ENCODE measurements around the gene FBXO8. TPM values are rescaled to one million over a fixed set of nuclear protein-coding genes. Genes with fewer than 3 reads are reported as not detected.
"Not testable (repeated sequence)": the region's sequence is repeated elsewhere in the genome, so short reads cannot be mapped to it uniquely, and the experiment has no call there.

FBXO8 gene
- total RNA-seq, 4 donors from 2014 or later = 9.7 to 17.9 (median 15.8) TPM

GRCh38 chr4:174307694-174308093, 24.2 kb upstream of the FBXO8 start:
- Histone ChIP-seq H3K27ac (no peak overlapping the region), H3K4me1 (no peaks in the 10 kb centered on the region), H3K4me3 (no peak overlapping the region), H3K36me3 (peaks cover 0 to 61% of the 10 kb centered on the region in 2 donors), H3K27me3 (no peaks in the 10 kb centered on the region), H3K9me3 (no peaks in the 10 kb centered on the region)
- intact Hi-C loops (cut with DNase I; ENCODE audit: low total_unique reads) = no loop called here
- DNase-seq (no peak), ATAC-seq (no peak)
- TF ChIP-seq, protein P1, sequence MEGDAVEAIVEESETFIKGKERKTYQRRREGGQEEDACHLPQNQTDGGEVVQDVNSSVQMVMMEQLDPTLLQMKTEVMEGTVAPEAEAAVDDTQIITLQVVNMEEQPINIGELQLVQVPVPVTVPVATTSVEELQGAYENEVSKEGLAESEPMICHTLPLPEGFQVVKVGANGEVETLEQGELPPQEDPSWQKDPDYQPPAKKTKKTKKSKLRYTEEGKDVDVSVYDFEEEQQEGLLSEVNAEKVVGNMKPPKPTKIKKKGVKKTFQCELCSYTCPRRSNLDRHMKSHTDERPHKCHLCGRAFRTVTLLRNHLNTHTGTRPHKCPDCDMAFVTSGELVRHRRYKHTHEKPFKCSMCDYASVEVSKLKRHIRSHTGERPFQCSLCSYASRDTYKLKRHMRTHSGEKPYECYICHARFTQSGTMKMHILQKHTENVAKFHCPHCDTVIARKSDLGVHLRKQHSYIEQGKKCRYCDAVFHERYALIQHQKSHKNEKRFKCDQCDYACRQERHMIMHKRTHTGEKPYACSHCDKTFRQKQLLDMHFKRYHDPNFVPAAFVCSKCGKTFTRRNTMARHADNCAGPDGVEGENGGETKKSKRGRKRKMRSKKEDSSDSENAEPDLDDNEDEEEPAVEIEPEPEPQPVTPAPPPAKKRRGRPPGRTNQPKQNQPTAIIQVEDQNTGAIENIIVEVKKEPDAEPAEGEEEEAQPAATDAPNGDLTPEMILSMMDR (IDR thresholded peaks at IDR 0.05 in 4 of 5, conservative IDR thresholded peaks at IDR 0.05 in 1 of 5) = no peak
- TF ChIP-seq POLR2A (IDR thresholded peaks at IDR 0.05) = no peak
- in situ Hi-C loops (cut with MboI; ENCODE audit: low sequenced_read_pairs in 4 of 4) = no loop called here

- Histone ChIP-seq H3K27ac (no peak overlapping the region), H3K9me3 (no peaks in the 10 kb centered on the region), H3K4me1 (no peaks in the 10 kb centered on the region), H3K4me3 (no peak overlapping the region), H3K36me3 (peaks cover 0 to 52% of the 10 kb centered on the region in 2 donors), H3K27me3 (no peaks in the 10 kb centered on the region)
- in situ Hi-C loops (cut with MboI; ENCODE audit: low sequenced_read_pairs in 4 of 4) = no loop called here
- DNase-seq (no peak), ATAC-seq (no peak)
- TF ChIP-seq, protein P1 (IDR thresholded peaks at IDR 0.05 in 4 of 5, conservative IDR thresholded peaks at IDR 0.05 in 1 of 5) = no peak
- TF ChIP-seq POLR2A (IDR thresholded peaks at IDR 0.05) = no peak
- intact Hi-C loops (cut with DNase I; ENCODE audit: low total_unique reads) = no loop called here
These were observed 22.5 kb upstream of the FBXO8 start for GRCh38 chr4:174305961-174306360.

DNA sequence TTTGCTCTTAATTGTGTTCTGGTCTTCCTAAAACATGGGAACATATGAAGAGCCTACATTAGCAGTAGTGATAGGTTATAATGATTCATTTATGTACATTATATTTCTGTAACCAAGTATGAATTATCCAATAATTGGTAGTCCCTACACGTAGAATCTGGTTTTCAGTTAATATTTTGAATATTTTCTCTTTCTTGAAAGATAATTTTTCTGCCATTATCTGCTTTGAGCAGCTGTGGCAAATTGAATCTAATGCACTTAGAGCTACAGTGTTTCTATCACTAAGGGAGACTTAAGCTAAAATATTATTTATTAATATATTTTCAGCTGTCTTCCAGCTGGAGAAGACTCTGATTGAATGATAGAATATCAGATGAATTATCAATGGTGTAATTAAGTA, 21.2 kb upstream of the FBXO8 start:
- Histone ChIP-seq H3K4me1 (no peaks in the 10 kb centered on the region), H3K36me3 (peaks cover 0 to 55% of the 10 kb centered on the region in 2 donors), H3K27ac (no peak overlapping the region), H3K27me3 (no peaks in the 10 kb centered on the region), H3K9me3 (no peaks in the 10 kb centered on the region), H3K4me3 (no peak overlapping the region)
- DNase-seq = no peak
- ATAC-seq = no peak
- intact Hi-C loops (cut with DNase I; ENCODE audit: low total_unique reads) (no loop called here), in situ Hi-C loops (cut with MboI; ENCODE audit: low sequenced_read_pairs in 4 of 4) (no loop called here)
- TF ChIP-seq, protein P1 (IDR thresholded peaks at IDR 0.05 in 4 of 5, conservative IDR thresholded peaks at IDR 0.05 in 1 of 5) = no peak
- no peak for TF ChIP-seq POLR2A (IDR thresholded peaks at IDR 0.05)

GRCh38 chr4:174303687-174304086, 20.2 kb upstream of the FBXO8 start:
- in situ Hi-C loops (cut with MboI; ENCODE audit: low sequenced_read_pairs in 4 of 4) = no loop called here
- Histone ChIP-seq H3K36me3 (peaks cover 0 to 62% of the 10 kb centered on the region in 2 donors), H3K27me3 (no peaks in the 10 kb centered on the region), H3K4me1 (no peaks in the 10 kb centered on the region), H3K4me3 (no peak overlapping the region), H3K27ac (no peak overlapping the region), H3K9me3 (no peaks in the 10 kb centered on the region)
- DNase-seq (no peak), ATAC-seq (no peak)
- intact Hi-C loops (cut with DNase I; ENCODE audit: low total_unique reads) = no loop called here
- TF ChIP-seq, protein P1 (IDR thresholded peaks at IDR 0.05 in 4 of 5, conservative IDR thresholded peaks at IDR 0.05 in 1 of 5) = no peak
- no peak for TF ChIP-seq POLR2A (IDR thresholded peaks at IDR 0.05)

DNA sequence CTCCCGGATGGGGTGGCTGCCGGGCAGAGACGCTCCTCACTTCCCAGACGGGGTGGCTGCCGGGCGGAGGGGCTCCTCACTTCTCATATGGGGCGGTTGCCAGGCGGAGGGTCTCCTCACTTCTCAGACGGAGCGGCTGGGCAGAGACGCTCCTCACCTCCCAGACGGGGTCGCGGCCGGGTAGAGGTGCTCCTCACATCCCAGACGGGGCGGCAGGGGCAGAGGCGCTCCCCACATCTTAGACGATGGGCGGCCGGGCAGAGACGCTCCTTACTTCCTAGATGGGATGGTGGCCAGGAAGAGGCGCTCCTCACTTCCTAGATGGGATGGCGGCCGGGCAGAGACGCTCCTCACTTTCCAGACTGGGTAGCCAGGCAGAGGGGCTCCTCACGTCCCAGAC, 11.7 kb upstream of the FBXO8 start:
- H3K9me3 ChIP-seq; intact Hi-C loops (cut with DNase I; ENCODE audit: low total_unique reads): not testable (repeated sequence)

DNA sequence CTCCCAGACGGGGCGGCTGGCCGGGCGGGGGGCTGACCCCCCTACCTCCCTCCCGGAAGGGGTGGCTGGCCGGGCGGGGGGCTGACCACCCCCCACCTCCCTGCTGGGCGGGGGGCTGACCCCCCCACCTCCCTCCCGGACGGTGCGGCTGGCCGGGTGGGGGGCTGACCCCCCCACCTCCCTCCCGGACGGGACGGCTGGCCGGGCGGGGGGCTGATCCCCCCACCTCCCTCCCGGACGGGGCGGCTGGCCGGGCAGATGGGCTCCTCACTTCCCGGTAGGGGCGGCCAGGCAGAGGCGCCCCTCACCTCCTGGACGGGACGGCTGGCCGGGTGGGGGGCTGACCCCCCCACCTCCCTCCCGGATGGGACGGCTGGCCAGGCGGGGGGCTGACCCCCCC, 11.2 kb upstream of the FBXO8 start:
- H3K9me3 ChIP-seq; DNase-seq; H3K4me1 ChIP-seq; ATAC-seq; H3K27me3 ChIP-seq; H3K27ac ChIP-seq; H3K4me3 ChIP-seq; intact Hi-C loops (cut with DNase I; ENCODE audit: low total_unique reads): not testable (repeated sequence)
- in situ Hi-C loops (cut with MboI; ENCODE audit: low sequenced_read_pairs in 4 of 4) = loop anchor here in 2 of 4 donors (25.0 kb wide), 2 partner anchors 932 to 957 kb away; partner anchors contain the start of genes HMGB2 (in 1 of the 2) and SAP30 (in 1 of the 2)
- H3K36me3 ChIP-seq = peaks cover 0 to 18% of the 10 kb centered on the region in 2 donors

More for the DNA sequence above, 11.7 kb upstream of the FBXO8 start:
- H3K4me1 ChIP-seq, H3K4me3 ChIP-seq, ATAC-seq, H3K27ac ChIP-seq, DNase-seq, H3K27me3 ChIP-seq: not testable (repeated sequence)
- H3K36me3 ChIP-seq = peaks cover 0 to 23% of the 10 kb centered on the region in 2 donors
- in situ Hi-C loops (cut with MboI; ENCODE audit: low sequenced_read_pairs in 4 of 4) = loop anchor here in 2 of 4 donors (25.0 kb wide), 2 partner anchors 933 to 958 kb away; partner anchors contain the start of genes HMGB2 (in 1 of the 2) and SAP30 (in 1 of the 2)

Measured in gastrocnemius medialis (tissue), 4 donors.